GM21423 (cell line): ENCODE data around the gene PLCD1.
A peak's percentile ranks its signal among the peaks of the same experiment; 100 is the strongest.
"Not testable (repeated sequence)": the region's sequence is repeated elsewhere in the genome, so short reads cannot be mapped to it uniquely, and the experiment has no call there.

Source experiments
- ATAC-seq: cut with Tn5 transposase; IDR thresholded peaks from one replicate; pipeline ENCODE4 v1.9.1; 2021; ENCODE audit warnings: mild to moderate bottlenecking, moderate library complexity; ENCODE audit not compliant: unreplicated experiment

The PLCD1 gene

DNA sequence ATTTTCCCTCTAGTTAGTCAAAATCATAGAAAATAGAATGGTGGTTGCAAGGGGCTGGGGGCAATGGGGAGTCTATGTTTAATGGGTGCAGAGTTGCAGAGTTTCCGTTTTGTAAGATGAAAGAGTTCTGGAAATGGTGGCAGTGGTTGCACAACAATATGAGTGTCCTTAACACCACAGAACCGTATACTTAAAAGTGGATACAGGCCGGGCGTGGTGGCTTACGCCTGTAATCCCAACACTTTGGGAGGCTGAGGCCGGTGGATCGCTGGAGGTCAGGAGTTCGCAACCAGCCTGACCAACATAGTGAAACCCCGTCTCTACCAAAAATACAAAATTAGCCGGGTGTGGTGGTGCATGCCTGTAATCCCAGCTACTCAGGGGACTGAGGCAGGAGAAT, 41.1 kb downstream of the PLCD1 start:
- not testable (repeated sequence) for ATAC-seq

DNA sequence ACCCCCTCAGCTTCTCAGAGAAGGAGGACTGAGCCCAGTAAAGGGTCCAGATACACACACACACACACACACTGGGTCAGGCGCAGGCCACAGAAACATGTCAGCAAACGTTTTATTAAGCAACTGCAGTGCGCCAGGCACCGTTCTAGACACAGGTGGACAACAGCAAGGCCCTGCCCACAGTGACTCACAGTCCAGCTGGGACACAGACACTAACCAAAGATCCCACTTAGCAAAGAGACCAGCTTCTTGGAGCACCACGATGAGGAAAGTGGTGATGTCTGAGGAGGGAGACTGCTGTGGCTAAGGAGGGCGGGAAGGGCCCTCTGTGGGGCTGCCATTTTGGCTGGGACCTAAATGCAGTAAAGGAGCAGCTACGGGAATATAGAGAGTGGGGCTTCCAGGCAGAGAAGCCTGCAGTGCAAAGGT, 41.7 kb downstream of the PLCD1 start:
- ATAC-seq: no peak

DNA sequence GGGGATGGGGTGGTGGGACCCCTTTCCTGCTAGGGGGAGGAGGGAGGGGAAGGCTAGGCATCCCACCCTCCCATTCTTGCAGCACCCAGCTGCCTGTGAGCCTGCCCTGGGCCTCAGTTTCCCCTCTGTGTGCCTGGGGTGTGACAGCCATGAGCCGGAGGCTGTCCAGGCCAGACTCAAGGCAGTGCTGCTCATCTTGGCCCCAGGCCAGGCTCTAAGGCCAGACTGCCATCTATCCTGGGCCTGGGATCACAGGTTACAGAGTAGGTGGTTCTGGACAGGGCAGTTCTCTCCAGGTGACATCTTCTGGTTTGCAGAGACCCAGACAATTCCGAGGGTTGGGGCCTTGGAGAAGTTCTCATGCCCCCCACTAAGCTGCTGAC, 42.1 kb downstream of the PLCD1 start:
- ATAC-seq: no peak

DNA sequence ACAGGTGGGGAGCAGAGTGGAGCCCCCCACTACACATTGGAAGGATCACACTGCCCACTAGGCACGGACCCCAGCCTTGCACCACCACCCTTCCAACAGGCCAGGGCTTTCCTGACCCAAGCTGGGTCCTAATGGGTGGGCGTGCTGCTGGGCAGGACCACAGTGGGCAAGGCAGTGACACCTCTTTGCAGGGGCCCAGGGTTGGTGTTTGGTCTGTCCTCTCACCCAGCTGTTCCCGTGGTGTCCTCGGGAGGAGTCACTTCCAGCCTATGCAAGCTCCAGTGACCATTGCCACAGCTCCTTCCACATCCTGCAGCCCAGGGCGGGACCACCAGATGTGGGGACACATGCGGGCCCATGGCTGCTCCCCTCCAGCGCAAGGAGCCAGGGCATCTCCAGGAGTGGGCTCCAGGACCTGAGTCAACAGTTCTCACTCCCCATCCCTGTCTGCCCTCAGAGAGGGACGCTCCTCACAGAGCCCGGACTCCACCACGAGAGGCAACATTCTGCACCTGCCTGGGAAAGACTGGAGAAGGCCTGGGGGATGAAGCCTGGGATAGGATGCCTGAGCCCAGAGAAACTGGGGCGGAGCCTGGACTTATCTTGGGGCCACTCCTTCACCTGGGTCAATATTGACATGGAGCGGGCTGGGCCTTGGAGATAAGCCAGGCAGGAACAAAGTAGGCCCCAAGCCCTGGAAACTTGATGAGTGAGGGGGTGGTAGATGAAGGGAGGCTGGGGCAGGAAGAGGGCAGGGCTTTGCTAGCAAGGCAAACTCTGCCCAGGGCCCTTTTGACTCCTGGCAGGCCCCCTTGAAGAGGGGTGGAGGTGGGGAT, 42.7 kb downstream of the PLCD1 start:
- no peak for ATAC-seq

DNA sequence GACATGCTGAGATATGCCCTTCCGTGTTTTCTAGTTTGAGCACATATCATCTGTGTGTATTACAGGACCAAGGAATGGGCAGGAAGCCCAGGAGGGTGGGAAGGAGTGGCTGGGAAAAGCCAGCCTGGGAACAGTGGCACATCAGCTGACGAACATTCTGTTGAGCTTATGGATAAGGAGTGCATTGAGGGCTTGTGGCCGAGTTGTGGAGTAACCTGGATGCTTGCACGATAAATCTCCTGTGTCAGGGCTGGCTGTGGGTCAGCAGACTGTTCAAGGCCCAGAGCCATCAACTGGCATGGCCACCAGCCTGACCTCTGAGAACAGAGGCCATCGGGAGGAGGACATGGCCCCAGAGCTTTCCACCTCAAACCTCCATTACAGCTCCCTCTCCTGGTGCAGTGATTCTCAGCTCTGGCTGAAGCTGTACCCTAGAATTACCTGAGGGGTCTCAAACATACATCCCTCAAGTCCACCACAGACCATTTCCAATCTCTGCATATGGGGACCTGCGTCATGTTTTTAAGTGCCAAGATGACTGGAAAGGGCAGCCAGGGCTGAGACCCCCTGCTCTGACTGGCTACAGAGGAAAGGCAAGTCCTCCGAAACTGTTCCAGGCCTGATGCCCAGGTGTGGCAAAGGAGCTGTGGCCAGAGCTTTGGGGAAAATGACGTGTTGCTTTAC, 43.7 kb downstream of the PLCD1 start:
- no peak for ATAC-seq

DNA sequence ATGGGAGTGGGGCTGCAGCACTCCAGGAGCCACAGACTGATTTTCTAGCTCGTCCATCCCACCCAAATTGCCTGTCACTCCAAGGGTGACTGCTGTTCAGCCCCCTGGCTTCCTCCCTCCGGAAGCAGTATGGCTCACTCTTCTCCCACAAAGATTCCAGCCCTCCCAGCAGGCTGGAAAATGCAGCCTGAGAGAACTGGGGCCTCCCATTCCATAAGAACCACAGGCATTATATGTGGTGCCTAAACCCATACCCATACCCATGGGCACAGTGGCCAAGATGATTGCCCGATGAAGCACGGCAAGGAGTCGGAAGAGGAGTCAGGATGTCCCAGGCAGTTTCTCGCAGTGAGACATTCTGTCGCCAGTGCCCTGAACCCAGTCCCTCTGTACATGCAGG, 44.8 kb downstream of the PLCD1 start:
- ATAC-seq: no peak

DNA sequence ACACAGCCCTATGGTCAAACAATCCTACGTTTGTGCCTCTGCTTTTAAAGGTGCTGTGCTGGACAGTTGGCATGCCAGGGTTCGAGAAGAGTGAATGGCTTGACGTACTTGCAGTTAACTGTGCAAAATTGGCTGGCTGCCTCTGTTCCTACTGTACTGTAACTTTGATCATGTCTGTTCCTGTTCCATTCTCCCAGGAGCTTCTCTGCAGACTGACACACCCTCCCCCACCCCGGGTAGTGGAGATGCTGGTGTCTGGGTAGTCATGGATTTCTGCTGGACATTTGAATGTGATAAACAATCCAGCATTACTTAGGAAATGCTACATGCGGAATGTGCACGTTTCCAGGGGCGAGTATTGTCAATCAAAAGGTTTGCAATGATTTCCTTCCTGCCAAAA, 45.4 kb downstream of the PLCD1 start:
- no peak for ATAC-seq

DNA sequence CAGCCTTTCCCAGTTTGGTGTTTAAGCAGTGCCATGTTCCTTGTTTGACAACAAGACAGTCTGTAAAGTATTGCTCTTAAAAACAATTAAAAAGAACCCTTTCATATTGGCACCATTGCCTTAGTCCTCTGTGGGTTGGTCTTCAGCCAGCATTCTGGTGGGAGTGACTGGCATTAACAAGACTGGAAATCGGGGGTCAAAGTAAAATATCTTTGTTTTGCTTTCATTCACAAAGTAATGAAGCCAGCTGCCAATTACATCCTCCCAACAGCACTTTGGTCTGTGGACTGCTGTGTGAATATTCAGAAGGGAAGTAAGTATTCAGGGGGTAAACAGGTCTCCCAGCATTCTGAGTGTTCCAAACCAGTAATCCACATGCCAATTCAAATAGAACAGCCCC, 47.1 kb downstream of the PLCD1 start:
- no peak for ATAC-seq

DNA sequence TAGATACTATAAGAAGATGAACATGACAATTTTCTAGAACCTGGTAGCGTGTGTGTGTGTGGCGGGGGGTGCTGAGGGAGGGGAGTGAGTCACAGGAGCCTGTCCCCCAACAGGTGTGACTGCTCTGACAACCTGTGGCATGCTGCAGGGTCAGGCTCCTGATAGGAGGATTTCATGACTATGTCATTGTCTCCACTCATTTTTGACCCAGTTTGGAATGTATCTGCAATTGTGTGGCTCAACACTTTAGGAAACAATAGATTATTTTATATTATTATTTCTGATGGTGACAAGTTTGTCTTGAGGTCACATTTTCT, 48.1 kb downstream of the PLCD1 start:
- no peak for ATAC-seq

DNA sequence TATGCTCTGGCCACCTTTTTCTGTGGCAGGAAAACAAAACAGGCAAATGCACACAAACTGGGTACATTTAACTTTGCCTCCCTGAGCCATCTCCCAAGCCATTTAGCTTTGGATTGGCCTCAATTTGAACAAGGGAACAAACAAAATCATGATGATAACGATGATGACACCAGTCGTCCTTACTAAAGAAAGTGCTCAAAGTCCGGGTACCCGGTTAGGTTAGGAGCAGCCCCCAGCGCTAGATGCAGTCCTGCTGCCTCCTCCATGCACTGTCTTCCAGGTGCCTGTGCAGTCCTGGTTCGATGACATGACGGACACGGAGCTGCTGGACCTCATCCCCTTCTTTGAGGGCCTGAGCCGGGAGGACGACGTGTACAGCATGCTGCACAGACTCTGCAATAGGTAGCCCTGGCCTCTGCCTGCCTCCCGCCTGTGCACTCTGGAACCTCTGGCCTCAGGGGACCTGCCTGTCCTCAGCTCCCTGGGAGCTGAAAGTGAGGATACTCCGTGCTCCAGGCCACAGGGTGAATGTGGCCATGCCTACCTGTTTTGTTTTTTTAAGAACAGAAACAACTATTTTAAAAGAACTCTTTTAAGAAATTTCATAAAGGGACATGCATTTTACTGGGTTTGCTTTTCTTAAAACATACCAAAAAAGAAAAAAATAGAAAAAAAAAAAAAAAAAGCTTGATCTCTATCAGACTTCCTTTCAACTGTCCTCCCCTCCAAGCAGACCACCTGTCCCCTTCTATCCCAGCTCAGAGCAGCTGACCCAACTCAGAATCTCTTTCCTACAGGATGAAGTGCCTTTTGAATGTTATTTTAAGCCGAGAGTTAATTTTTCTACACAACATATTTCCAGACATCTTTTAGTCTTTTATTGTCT, 48.7 kb downstream of the PLCD1 start:
- ATAC-seq: no peak

DNA sequence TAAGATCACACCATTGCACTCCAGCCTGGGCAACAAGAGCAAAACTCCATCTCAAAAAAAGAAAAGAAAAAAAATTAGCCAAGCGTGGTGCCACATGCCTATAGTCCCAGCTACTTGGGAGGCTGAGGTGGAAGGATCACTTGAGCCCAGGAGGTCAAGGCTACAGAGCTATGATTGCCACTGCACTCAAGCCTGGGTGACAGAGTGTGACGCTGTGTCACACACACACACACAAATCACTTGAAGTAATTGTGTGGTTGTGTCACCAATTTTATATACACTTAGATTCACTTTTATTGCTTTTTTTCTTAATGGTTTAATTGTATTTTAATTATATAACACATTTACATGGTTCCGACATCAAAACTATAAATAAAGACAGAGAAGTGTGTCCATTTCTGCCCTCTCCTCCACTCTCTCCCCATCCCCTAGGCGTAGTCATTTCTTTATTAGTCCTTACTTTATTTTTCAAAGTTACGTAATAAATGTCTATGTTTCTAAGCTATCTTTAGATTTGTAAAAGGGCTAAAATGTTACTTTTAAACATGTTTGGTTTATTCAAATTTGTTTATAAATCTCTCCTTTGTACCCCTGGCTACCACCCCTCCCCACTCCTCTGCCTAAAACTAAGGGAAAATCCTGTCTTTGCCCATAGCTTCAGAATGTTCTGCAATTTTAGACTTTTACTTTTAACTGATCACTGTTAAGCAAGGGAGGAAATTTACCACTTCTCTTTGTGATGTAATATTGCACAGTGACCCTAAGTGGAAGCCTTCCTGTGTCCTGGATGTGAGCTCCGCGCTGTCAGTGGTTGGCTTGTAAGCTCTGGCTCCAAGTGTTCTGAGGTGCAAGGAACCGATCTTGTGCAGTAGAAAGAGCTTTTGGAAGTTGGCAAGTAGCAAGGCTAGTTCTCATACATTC, 49.6 kb downstream of the PLCD1 start:
- ATAC-seq: no peak

DNA sequence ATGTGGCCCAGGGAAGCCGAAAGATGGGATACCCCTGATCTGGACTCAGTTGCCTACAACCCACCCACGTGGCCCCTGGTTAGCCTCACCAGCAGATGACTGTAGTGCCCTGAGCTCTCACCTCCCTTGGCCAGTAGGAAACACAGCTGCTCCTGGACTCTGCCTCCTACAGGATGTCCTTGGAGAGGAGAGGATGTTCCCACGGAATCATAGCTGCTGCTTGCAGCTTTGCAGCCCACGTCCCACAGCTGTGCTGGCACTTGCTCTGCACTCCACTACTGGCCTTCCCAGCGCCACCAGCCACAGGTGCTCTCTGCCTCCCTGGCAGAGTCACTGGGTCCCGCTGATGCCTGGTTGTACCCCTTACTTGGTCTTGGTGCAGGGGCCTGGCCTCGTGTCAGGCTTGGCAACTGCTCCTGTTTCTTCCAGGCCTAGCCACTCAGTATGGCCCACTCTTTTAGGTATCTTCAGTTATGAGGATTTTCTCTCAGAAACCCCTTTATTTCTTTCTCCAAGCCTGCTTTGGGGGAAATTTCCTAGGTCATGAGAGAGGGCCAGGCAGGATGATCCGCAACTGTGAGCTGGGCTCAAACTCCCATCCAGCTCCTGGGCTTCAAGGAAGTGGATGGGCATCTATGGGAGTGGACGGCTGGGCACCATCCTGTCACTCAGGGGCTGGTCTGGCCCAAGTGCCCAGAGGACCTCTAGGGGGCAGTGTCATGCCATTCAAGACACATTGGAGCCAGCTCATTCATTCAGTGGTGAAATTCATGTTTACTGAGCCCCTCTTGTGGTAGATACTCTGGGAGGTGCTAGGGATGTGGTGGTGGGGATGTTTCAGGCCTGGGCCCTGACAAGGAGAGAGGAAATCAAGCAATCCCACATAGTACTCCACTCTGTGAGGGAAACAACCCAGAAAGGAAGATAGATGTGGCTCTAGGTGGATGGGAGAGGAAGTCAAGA, 55.0 kb downstream of the PLCD1 start:
- ATAC-seq: peak; percentile 78

DNA sequence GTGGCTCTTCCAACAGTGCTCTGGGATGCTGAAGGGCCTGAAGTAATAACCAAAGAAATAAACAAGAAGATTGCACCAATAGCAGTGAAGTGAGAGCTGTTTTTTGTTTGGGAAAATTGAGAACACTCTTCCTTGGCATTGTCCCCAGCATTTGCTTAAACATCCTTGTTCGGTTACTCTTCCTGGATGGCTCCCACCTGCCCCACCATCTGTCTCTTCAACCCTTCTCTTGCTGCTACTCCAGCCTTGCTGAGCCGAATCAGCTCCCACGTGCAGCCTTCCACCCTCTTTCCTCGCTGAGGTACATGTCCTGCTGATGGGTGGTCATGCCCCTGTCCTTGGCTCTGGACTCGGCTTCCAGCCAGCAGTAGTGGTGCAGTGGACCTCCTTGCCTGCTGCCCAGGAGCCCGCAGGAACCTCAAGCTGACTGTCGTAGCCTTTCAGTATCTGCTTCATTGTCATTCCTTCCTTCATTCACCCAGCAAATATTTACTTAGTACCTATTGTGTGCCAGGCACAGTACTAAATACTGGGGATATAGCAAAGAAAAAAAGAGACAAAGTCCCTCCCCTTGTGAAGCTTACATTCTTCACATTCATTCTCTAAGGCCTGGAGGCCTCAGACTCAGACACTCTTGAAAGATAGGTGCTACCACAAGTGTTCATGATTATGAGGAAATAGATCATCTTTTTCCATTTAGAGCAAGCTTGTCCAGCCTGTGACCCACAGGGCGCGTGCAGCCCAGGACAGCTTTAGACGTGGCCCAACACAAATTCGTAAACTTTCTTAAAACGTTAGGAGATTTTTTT, 56.0 kb downstream of the PLCD1 start:
- ATAC-seq: no peak

DNA sequence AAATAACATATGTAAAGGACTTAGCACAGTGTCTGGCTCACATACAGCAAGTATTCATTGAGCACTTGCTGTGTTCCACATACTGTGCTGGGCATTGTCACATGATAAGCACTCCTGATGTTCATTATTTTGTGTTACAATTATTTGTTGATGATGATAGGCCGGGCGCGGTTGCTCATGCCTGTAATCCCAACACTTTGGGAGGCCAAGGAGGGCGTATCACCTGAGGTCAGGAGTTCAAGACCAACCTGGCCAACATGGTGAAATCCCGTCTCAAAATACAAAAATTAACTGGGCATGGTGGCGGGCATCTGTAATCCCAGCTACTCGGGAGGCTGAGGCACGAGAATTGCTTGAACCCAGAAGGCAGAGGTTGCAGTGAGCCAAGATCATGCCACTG, 57.4 kb downstream of the PLCD1 start:
- not testable (repeated sequence) for ATAC-seq

DNA sequence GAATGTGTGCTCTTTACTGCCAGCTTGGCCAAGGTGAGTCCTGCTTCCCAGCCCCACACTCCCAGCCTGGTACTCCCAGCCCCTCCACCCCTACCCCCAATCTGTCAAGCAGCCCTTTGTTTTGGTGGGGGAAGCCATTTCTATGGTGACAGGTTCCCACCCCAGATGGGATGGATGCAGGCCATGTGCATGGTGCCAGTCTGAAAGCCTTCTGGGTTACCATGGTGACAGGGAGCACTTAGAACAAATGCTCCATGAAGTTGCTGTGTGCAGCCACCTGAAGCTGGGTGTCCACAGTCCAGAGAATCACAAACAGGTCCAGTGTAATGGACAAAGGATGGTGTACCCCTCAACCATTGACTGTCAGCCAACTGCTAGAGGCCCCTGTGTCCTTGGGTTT, 58.0 kb downstream of the PLCD1 start:
- ATAC-seq: no peak

DNA sequence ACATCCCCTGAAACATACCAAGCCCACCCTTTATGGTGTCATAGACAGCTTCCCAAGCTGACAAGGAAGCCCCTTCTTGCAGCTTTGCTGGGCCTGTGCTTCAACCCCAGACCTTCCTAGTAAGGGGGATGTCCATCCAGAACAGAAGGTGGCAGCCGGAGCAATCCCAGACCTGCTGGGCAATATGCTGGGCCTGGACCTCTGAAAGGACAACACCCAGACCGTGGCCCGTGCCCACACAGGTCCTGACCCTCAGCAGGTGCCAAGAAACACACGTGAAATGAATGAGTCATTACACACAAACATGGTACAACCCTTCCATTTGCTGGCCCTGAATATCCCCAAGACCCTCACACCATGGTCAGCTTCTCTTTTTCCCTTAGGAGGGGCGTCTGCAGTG, 58.6 kb downstream of the PLCD1 start:
- no peak for ATAC-seq

DNA sequence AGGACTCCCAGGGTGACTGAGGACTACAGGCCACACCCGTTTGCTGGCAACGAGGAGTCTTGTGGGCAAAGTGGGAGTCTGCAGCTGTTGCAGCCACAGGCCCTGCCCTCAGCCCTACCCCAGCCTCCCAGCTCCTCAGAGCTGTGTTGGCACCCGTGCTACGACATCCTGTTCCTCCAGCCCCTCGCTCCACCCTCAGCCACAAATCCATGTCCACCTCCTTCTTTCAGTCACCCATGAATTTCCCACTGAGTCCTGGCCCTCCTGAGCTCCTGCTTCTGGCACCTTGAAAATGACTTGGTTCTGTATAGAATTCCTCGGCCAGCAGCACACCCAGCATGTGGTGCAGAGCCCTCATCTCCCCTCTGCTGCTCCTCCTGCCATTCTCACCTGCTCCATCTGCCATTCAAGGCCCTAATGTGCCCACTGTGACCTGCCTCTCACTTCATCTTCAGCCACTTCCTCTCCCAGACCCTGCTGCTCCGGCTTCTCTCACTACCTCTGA, 59.8 kb downstream of the PLCD1 start:
- ATAC-seq: no peak

DNA sequence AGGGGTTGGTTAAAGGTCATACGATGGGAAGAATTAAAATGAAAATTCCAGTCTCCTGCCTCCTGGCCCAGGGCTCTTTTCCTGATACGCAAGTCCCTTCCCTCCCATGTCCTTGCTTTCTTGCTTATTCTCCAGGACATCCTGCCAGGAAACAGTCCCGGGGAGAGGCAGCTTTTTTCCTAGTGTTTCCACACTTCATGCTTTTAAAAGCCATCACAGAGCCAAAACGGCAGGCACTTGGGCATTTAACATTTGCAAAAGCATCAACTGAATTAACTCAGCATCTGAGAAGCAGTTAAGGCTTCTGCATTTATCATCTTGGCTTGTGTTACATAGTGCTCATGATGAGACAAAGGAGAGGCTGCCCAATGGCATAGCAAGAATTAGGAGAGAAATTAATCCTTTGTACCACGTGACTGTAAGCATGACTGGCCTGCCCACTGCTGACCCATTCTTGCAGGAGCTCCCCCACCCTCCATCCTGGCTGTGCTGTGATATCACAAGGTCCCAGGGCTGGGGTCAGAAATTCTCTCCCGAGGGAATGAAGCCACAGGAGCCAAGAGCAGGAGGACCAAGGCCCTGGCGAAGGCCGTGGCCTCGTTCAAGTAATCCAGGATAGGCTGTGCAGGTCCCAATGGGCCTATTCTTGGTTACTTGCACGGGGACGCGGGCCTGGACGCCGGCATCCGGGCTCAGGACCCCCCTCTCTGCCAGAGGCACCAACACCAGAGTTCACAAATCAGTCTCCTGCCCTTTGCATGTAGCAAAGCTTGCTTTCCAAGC, 60.4 kb downstream of the PLCD1 start:
- no peak for ATAC-seq
